HL-60 (cell line): Measurements from ENCODE around the gene ISG20.

ENCODE experiments used
- GABPA ChIP-seq: IDR thresholded peaks from 2 replicates; pipeline ENCODE4 v1.6.1; 2012; ENCODE audit warnings: low read depth
- POLR2AphosphoS5 ChIP-seq: IDR thresholded peaks from 2 replicates; pipeline ENCODE4 v1.6.1; 2012; ENCODE audit warnings: low read depth
- SPI1 ChIP-seq: IDR thresholded peaks from 2 replicates; pipeline ENCODE4 v1.6.1; 2012; ENCODE audit warnings: low read depth, mild to moderate bottlenecking, borderline replicate concordance
- TF ChIP-seq, protein P1 (sequence below): IDR thresholded peaks from one replicate; pipeline ENCODE4 v1.5.1; 2011; ENCODE audit warnings: low read length, control low read depth, inconsistent platforms; ENCODE audit not compliant: insufficient read depth
- TF ChIP-seq, protein P2 (sequence below): IDR thresholded peaks from 2 replicates; pipeline ENCODE4 v1.6.1; 2012; ENCODE audit warnings: low read depth; ENCODE audit not compliant: insufficient replicate concordance

DNA sequence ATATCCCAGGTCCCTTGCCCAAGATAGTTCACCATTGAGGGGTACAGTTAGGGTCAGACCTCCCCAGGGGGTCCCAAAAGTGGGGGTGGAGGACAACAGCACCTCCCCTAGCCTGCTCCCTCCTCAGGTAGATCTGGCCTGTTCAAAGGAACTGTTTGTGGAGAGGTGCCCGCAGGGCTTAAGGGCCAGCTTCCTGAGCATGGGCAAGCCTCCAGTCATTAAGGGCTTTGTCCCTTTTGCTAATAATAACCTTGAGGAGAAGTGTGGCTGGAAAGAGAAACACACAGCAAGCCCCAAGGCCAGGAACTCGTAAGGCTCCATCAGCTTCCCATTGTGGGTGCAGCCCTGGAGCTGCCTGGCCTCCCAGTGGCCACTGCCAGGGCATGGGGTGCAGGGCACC, 47.4 kb downstream of the ISG20 start:
- TF ChIP-seq, protein P1, sequence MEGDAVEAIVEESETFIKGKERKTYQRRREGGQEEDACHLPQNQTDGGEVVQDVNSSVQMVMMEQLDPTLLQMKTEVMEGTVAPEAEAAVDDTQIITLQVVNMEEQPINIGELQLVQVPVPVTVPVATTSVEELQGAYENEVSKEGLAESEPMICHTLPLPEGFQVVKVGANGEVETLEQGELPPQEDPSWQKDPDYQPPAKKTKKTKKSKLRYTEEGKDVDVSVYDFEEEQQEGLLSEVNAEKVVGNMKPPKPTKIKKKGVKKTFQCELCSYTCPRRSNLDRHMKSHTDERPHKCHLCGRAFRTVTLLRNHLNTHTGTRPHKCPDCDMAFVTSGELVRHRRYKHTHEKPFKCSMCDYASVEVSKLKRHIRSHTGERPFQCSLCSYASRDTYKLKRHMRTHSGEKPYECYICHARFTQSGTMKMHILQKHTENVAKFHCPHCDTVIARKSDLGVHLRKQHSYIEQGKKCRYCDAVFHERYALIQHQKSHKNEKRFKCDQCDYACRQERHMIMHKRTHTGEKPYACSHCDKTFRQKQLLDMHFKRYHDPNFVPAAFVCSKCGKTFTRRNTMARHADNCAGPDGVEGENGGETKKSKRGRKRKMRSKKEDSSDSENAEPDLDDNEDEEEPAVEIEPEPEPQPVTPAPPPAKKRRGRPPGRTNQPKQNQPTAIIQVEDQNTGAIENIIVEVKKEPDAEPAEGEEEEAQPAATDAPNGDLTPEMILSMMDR = no peak
- no peak for TF ChIP-seq POLR2AphosphoS5
- TF ChIP-seq SPI1 = no peak
- TF ChIP-seq, protein P2, sequence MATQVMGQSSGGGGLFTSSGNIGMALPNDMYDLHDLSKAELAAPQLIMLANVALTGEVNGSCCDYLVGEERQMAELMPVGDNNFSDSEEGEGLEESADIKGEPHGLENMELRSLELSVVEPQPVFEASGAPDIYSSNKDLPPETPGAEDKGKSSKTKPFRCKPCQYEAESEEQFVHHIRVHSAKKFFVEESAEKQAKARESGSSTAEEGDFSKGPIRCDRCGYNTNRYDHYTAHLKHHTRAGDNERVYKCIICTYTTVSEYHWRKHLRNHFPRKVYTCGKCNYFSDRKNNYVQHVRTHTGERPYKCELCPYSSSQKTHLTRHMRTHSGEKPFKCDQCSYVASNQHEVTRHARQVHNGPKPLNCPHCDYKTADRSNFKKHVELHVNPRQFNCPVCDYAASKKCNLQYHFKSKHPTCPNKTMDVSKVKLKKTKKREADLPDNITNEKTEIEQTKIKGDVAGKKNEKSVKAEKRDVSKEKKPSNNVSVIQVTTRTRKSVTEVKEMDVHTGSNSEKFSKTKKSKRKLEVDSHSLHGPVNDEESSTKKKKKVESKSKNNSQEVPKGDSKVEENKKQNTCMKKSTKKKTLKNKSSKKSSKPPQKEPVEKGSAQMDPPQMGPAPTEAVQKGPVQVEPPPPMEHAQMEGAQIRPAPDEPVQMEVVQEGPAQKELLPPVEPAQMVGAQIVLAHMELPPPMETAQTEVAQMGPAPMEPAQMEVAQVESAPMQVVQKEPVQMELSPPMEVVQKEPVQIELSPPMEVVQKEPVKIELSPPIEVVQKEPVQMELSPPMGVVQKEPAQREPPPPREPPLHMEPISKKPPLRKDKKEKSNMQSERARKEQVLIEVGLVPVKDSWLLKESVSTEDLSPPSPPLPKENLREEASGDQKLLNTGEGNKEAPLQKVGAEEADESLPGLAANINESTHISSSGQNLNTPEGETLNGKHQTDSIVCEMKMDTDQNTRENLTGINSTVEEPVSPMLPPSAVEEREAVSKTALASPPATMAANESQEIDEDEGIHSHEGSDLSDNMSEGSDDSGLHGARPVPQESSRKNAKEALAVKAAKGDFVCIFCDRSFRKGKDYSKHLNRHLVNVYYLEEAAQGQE = no peak
- no peak for TF ChIP-seq GABPA
